ENCODE data around the gene ZSCAN21. TPM values are rescaled to one million over a fixed set of nuclear protein-coding genes. Genes with fewer than 3 reads are reported as not detected.
"Not testable (repeated sequence)": the region's sequence is repeated elsewhere in the genome, so short reads cannot be mapped to it uniquely, and the experiment has no call there.

Gene ZSCAN21
- total and polyA plus RNA-seq, 7 experiments from 2014 or later = 3.9 to 13.4 (median 6.8) TPM

- H3K27me3 ChIP-seq (ENCODE audit: control insufficient read depth in 2 of 2, insufficient read depth in 2 of 2, low read length in 2 of 2); H3K4me3 ChIP-seq (ENCODE audit: low read length); H3K36me3 Mint-ChIP-seq; H3K4me1 Mint-ChIP-seq; POLR2A ChIA-PET; H3K36me3 ChIP-seq (ENCODE audit: control insufficient read depth in 2 of 3, insufficient read depth in 3 of 3, low read length in 3 of 3); CTCF ChIA-PET; ATAC-seq; H3K9me3 Mint-ChIP-seq; H3K4me1 ChIP-seq (ENCODE audit: control insufficient read depth in 2 of 2, insufficient read depth in 2 of 2, low read length in 2 of 2); DNase-seq; H3K27ac ChIP-seq (ENCODE audit: low read depth, low read length); H3K27me3 Mint-ChIP-seq; H3K27ac Mint-ChIP-seq; H3K9me3 ChIP-seq (ENCODE audit: control insufficient read depth in 2 of 3, low read length in 3 of 3); H3K4me3 Mint-ChIP-seq: not testable (repeated sequence)
- intact Hi-C loops (cut with micrococcal nuclease) = loop anchor here in 1 of 2 donors (10.0 kb wide), 1 partner anchor 865 kb away; the partner anchor contains the start of gene SMURF1
These were observed 39.6 kb upstream of the ZSCAN21 start for GRCh38 chr7:100009952-100010351.

GRCh38 chr7:100010901-100011300 lies 38.7 kb upstream of the ZSCAN21 start:
- Mint-ChIP-seq H3K9me3 (peaks cover 0 to 2% (median 0%) of the 10 kb centered on the region in 11 donors), H3K27ac (no peak overlapping the region), H3K36me3 (no peaks in the 10 kb centered on the region), H3K27me3 (peaks cover 0 to 3% (median 0%) of the 10 kb centered on the region in 5 donors), H3K4me3 (no peak overlapping the region), H3K4me1 (peaks cover 6 to 13% (median 11%) of the 10 kb centered on the region in 7 donors)
- ATAC-seq (no peak), DNase-seq (no peak)
- intact Hi-C loops (cut with micrococcal nuclease) = loop anchor here in 1 of 2 donors (10.0 kb wide), 1 partner anchor 866 kb away; the partner anchor contains the start of gene SMURF1
- Histone ChIP-seq H3K27ac (ENCODE audit: low read depth, low read length) (no peak overlapping the region), H3K9me3 (ENCODE audit: control insufficient read depth in 2 of 3, low read length in 3 of 3) (no peaks in the 10 kb centered on the region), H3K36me3 (ENCODE audit: control insufficient read depth in 2 of 3, insufficient read depth in 3 of 3, low read length in 3 of 3) (peaks cover 0 to 3% (median 0%) of the 10 kb centered on the region in 3 experiments), H3K4me3 (ENCODE audit: low read length) (no peak overlapping the region), H3K27me3 (ENCODE audit: control insufficient read depth in 2 of 2, insufficient read depth in 2 of 2, low read length in 2 of 2) (no peaks in the 10 kb centered on the region), H3K4me1 (ENCODE audit: control insufficient read depth in 2 of 2, insufficient read depth in 2 of 2, low read length in 2 of 2) (peaks cover 5 to 6% of the 10 kb centered on the region in 2 donors)
- ChIA-PET CTCF (no interaction called here), POLR2A (no interaction called here)

DNA sequence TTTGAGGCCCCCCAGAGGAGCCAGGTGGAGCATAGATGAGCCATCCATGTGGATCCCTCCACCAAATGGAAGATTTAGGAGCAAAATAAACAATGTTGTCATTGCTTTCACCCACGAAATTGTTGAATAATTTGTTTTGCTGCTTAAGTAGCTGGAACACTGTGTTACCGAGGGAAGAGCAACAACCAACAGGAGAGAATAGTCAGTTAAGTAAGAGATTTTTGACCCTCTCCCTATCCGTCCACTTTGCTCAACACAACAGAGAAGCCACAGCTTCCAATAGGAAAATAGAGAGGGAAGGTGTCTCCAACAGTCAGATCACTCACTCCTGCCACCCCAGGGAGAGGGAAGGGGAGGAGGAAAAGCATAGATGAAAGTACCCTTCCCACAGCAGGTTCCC lies 38.1 kb upstream of the ZSCAN21 start:
- peaks cover 0 to 4% (median 0%) of the 10 kb centered on the region in 3 experiments for H3K36me3 ChIP-seq (ENCODE audit: control insufficient read depth in 2 of 3, insufficient read depth in 3 of 3, low read length in 3 of 3)
- ATAC-seq (no peak), DNase-seq (no peak)
- no peak overlapping the region for H3K4me3 ChIP-seq (ENCODE audit: low read length)
- no peak overlapping the region for H3K4me3 Mint-ChIP-seq
- ChIA-PET POLR2A (no interaction called here), CTCF (no interaction called here)
- no peaks in the 10 kb centered on the region for H3K9me3 ChIP-seq (ENCODE audit: control insufficient read depth in 2 of 3, low read length in 3 of 3)
- peaks cover 0 to 2% (median 0%) of the 10 kb centered on the region in 11 donors for H3K9me3 Mint-ChIP-seq
- no peaks in the 10 kb centered on the region for H3K27me3 ChIP-seq (ENCODE audit: control insufficient read depth in 2 of 2, insufficient read depth in 2 of 2, low read length in 2 of 2)
- H3K27ac ChIP-seq (ENCODE audit: low read depth, low read length) = no peak overlapping the region
- H3K27ac Mint-ChIP-seq = no peak overlapping the region
- peaks cover 12 to 20% (median 18%) of the 10 kb centered on the region in 7 donors for H3K4me1 Mint-ChIP-seq
- peaks cover 0 to 3% (median 0%) of the 10 kb centered on the region in 5 donors for H3K27me3 Mint-ChIP-seq
- no peaks in the 10 kb centered on the region for H3K36me3 Mint-ChIP-seq
- peaks cover 8 to 10% of the 10 kb centered on the region in 2 donors for H3K4me1 ChIP-seq (ENCODE audit: control insufficient read depth in 2 of 2, insufficient read depth in 2 of 2, low read length in 2 of 2)
- intact Hi-C loops (cut with micrococcal nuclease) = loop anchor here in 1 of 2 donors (10.0 kb wide), 1 partner anchor 867 kb away; the partner anchor contains the start of gene SMURF1

DNA sequence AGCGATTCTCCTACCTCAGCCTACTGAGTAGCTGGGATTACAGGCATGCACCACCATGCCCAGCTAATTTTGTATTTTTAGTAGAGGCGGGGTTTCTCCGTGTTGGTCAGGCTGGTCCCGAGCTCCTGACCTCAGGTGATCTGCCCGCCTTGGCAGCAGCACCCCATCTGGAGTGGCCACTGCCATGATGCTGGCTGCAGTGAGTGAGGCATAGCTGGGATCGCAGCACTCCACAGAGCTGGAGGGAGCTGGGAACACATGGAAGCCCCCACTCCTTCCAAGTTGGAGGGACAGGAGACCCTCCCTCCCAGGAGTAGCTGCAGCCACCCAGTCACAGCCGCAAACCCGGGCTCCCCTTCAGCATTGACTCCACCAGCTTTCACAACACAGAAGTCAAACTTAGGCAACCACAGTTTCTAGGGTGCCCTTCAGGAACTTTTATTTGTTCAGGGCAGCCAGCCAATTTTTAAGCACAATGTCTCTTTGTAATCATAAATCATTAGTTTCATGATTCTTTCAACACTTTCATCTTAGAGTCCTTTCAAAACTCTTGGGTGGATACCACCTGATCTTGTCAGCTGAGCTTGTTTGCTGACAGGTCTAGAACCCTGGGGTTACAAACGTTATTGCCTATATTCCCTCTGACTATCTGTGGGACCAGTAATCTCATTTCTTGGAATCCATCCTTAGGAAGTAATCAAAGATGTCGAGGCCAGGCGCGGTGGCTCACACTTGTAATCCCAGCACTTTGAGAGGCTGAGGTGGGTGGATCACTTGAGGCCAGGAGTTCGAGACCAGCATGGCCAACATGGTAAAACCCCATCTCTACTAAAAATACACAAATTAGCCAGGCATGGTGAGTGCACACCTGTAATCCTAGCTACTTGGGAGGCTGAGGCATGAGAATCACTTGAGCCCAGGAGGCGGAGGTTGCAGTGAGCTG lies 36.9 kb upstream of the ZSCAN21 start:
- H3K4me3 ChIP-seq (ENCODE audit: low read length); H3K9me3 ChIP-seq (ENCODE audit: control insufficient read depth in 2 of 3, low read length in 3 of 3); DNase-seq; H3K36me3 ChIP-seq (ENCODE audit: control insufficient read depth in 2 of 3, insufficient read depth in 3 of 3, low read length in 3 of 3); CTCF ChIA-PET; H3K27me3 Mint-ChIP-seq; H3K27ac ChIP-seq (ENCODE audit: low read depth, low read length); H3K36me3 Mint-ChIP-seq; H3K27me3 ChIP-seq (ENCODE audit: control insufficient read depth in 2 of 2, insufficient read depth in 2 of 2, low read length in 2 of 2); H3K9me3 Mint-ChIP-seq; H3K4me3 Mint-ChIP-seq; ATAC-seq: not testable (repeated sequence)
- POLR2A ChIA-PET = interaction anchor here (5.1 kb wide), 1 partner anchor 16 kb away, joined by 42 read pairs; no protein-coding TSS in a partner anchor
- peaks cover 14 to 20% of the 10 kb centered on the region in 2 donors for H3K4me1 ChIP-seq (ENCODE audit: control insufficient read depth in 2 of 2, insufficient read depth in 2 of 2, low read length in 2 of 2)
- Mint-ChIP-seq H3K4me1 (peaks cover 13 to 30% (median 25%) of the 10 kb centered on the region in 7 donors), H3K27ac (peak overlapping the region in 2 of 9 donors; percentile 12 to 66)
- intact Hi-C loops (cut with micrococcal nuclease) = loop anchor here in 1 of 2 donors (10.0 kb wide), 1 partner anchor 868 kb away; the partner anchor contains the start of gene SMURF1

- Mint-ChIP-seq H3K27me3 (peaks cover 0 to 3% (median 0%) of the 10 kb centered on the region in 5 donors), H3K27ac (peak overlapping the region in 3 of 9 donors; percentile 32 to 66 (median 51)), H3K4me1 (peaks cover 14 to 36% (median 32%) of the 10 kb centered on the region in 7 donors), H3K4me3 (no peak overlapping the region), H3K36me3 (peaks cover 0 to 4% (median 0%) of the 10 kb centered on the region in 5 donors), H3K9me3 (peaks cover 0 to 2% (median 0%) of the 10 kb centered on the region in 11 donors)
- Histone ChIP-seq H3K36me3 (ENCODE audit: control insufficient read depth in 2 of 3, insufficient read depth in 3 of 3, low read length in 3 of 3) (peaks cover 0 to 4% (median 0%) of the 10 kb centered on the region in 3 experiments), H3K9me3 (ENCODE audit: control insufficient read depth in 2 of 3, low read length in 3 of 3) (no peaks in the 10 kb centered on the region), H3K4me1 (ENCODE audit: control insufficient read depth in 2 of 2, insufficient read depth in 2 of 2, low read length in 2 of 2) (peaks cover 19 to 22% of the 10 kb centered on the region in 2 donors), H3K27me3 (ENCODE audit: control insufficient read depth in 2 of 2, insufficient read depth in 2 of 2, low read length in 2 of 2) (no peaks in the 10 kb centered on the region), H3K27ac (ENCODE audit: low read depth, low read length) (no peak overlapping the region), H3K4me3 (ENCODE audit: low read length) (no peak overlapping the region)
- intact Hi-C loops (cut with micrococcal nuclease) = loop anchor here in 1 of 2 donors (10.0 kb wide), 1 partner anchor 869 kb away; the partner anchor contains the start of gene SMURF1
- CTCF ChIA-PET = no interaction called here
- no peak for DNase-seq
- POLR2A ChIA-PET = interaction anchor here (5.1 kb wide), 1 partner anchor 16 kb away, joined by 42 read pairs; no protein-coding TSS in a partner anchor
- no peak for ATAC-seq
These were observed 36.3 kb upstream of the ZSCAN21 start for GRCh38 chr7:100013328-100013676.

Measured in naive thymus-derived CD4-positive, alpha-beta T cell (primary cell).